ENCODE data around the gene LRFN3.

LRFN3 gene

GRCh38 chr19:35895911-35896642 is 40.1 kb upstream of the LRFN3 start:
- TF ChIP-seq CTCF (conservative IDR thresholded peaks at IDR 0.05) (no peak), ZFX (IDR thresholded peaks at IDR 0.05) (no peak)
- H3K27ac ChIP-seq = no peak overlapping the region

GRCh38 chr19:35896643-35897040 is 39.5 kb upstream of the LRFN3 start:
- no peak for TF ChIP-seq CTCF (conservative IDR thresholded peaks at IDR 0.05)
- TF ChIP-seq ZFX (IDR thresholded peaks at IDR 0.05) = no peak
- H3K27ac ChIP-seq = no peak overlapping the region

- H3K27ac ChIP-seq = peak overlapping the region; percentile 82
- TF ChIP-seq ZFX (IDR thresholded peaks at IDR 0.05) = no peak
- no peak for TF ChIP-seq CTCF (conservative IDR thresholded peaks at IDR 0.05)
These were observed 38.3 kb upstream of the LRFN3 start for GRCh38 chr19:35897706-35898451.

GRCh38 chr19:35898499-35898809 is 37.7 kb upstream of the LRFN3 start:
- H3K27ac ChIP-seq = peak overlapping the region; percentile 82
- TF ChIP-seq CTCF (conservative IDR thresholded peaks at IDR 0.05) (no peak), ZFX (IDR thresholded peaks at IDR 0.05) (no peak)

- TF ChIP-seq CTCF (conservative IDR thresholded peaks at IDR 0.05) (no peak), ZFX (IDR thresholded peaks at IDR 0.05) (no peak)
- peak overlapping the region; percentile 82 for H3K27ac ChIP-seq
These were observed 36.5 kb upstream of the LRFN3 start for GRCh38 chr19:35899547-35900214.

GRCh38 chr19:35901055-35901644 is 35.0 kb upstream of the LRFN3 start:
- peak overlapping the region; percentile 82; the same call in 1 of the 2 replicates for H3K27ac ChIP-seq
- no peak for TF ChIP-seq CTCF (conservative IDR thresholded peaks at IDR 0.05)
- no peak for TF ChIP-seq ZFX (IDR thresholded peaks at IDR 0.05)

Measured in C4-2B (cell line).